Common myeloid progenitor, CD34-positive (primary cell): ENCODE results near the gene CHRNB2.

Experiments
- CTCF ChIA-PET: fragments of 350-600 bp; sonication (Branson Sonifier 250); formaldehyde crosslinking; loops from one replicate; lab custom pipeline; 2021; ENCODE audit warnings: antibody characterized with exemption; lab: Charles Lee
- POLR2A ChIA-PET: fragments of 350-600 bp; sonication (Branson Sonifier 250); formaldehyde crosslinking; loops from one replicate; lab custom pipeline; 2021; ENCODE audit warnings: antibody characterized with exemption; lab: Charles Lee
- DNase-seq, 3 donors: peaks; one replicate each; pipeline versions ENCODE4 v3.0.0 to v3.0.0-alpha.2; 2013
- H3K27ac ChIP-seq, 2 experiments: 1 replicate in 1 of 2; 2 replicates in 1 of 2; pipeline ENCODE4 v1.7.0; 2013; ENCODE audit warnings: inconsistent platforms in 2 of 2, low read length in 2 of 2, mild to moderate bottlenecking in 2 of 2, low read depth in 1 of 2, moderate library complexity in 1 of 2; ENCODE audit not compliant: severe bottlenecking in 2 of 2, insufficient read depth in 1 of 2, poor library complexity in 1 of 2
- H3K27me3 ChIP-seq, 5 experiments: replicated peaks in 2 of 5; 1 replicate in 3 of 5; 2 replicates in 2 of 5; pipeline versions ENCODE4 v1.6.1 to v1.7.0; 2013; ENCODE audit warnings: low read length in 4 of 5, mild to moderate bottlenecking in 2 of 5, moderate library complexity in 2 of 5, inconsistent platforms in 1 of 5; ENCODE audit not compliant: insufficient read depth in 5 of 5, control insufficient read depth in 4 of 5
- H3K36me3 ChIP-seq, 4 experiments: 1 replicate in 2 of 4; 2 replicates in 2 of 4; pipeline versions ENCODE4 v1.6.1 to v1.7.0; 2013; ENCODE audit warnings: low read length in 3 of 4, control low read depth in 1 of 4, mild to moderate bottlenecking in 1 of 4; ENCODE audit not compliant: control insufficient read depth in 4 of 4, insufficient read depth in 4 of 4
- H3K4me1 ChIP-seq, 4 experiments: 1 replicate in 3 of 4; 2 replicates in 1 of 4; pipeline versions ENCODE4 v1.6.1 to v1.7.1; 2013; ENCODE audit warnings: low read length in 3 of 4, mild to moderate bottlenecking in 3 of 4, control low read depth in 1 of 4, inconsistent platforms in 1 of 4, moderate library complexity in 1 of 4; ENCODE audit not compliant: control insufficient read depth in 4 of 4, insufficient read depth in 4 of 4; ENCODE audit errors: control extremely low read depth in 1 of 4
- H3K4me3 ChIP-seq, 7 experiments: 1 replicate in 4 of 7; 2 replicates in 3 of 7; pipeline versions ENCODE4 v1.5.1 to v1.7.0; 2013; ENCODE audit warnings: mild to moderate bottlenecking in 7 of 7, low read length in 6 of 7, moderate library complexity in 6 of 7, inconsistent platforms in 2 of 7, low read depth in 2 of 7, control low read depth in 1 of 7; ENCODE audit not compliant: insufficient read depth in 4 of 7, control insufficient read depth in 1 of 7; ENCODE audit errors: extremely low read depth in 1 of 7
- H3K9me3 ChIP-seq, 5 experiments: 1 replicate in 4 of 5; 2 replicates in 1 of 5; pipeline versions ENCODE4 v1.6.1 to v1.7.1; 2013; ENCODE audit warnings: low read length in 4 of 5, mild to moderate bottlenecking in 2 of 5, inconsistent platforms in 1 of 5, low read depth in 1 of 5, moderate library complexity in 1 of 5; ENCODE audit not compliant: control insufficient read depth in 4 of 5, insufficient read depth in 2 of 5; ENCODE audit errors: control extremely low read depth in 1 of 5
- WGBS: methylation state at CpG from one replicate; pipeline ENCODE4 v1.1.5; 2013; ENCODE audit not compliant: insufficient coverage; 5-methylcytosine and 5-hydroxymethylcytosine counted together

Gene CHRNB2

GRCh38 chr1:154616659-154617345 lies 49.2 kb downstream of the CHRNB2 start:
- ChIA-PET POLR2A (no interaction called here), CTCF (no interaction called here)
- Histone ChIP-seq H3K9me3 (no peaks in the 10 kb centered on the region), H3K27me3 (no peaks in the 10 kb centered on the region), H3K4me3 (no peak overlapping the region), H3K27ac (no peak overlapping the region), H3K4me1 (peaks cover 0 to 11% (median 6%) of the 10 kb centered on the region in 4 experiments), H3K36me3 (peaks cover 0 to 6% (median 2%) of the 10 kb centered on the region in 4 experiments)
- no peak for DNase-seq
- WGBS: 100% methylated on average over 4 of the region's 5 CpGs

DNA sequence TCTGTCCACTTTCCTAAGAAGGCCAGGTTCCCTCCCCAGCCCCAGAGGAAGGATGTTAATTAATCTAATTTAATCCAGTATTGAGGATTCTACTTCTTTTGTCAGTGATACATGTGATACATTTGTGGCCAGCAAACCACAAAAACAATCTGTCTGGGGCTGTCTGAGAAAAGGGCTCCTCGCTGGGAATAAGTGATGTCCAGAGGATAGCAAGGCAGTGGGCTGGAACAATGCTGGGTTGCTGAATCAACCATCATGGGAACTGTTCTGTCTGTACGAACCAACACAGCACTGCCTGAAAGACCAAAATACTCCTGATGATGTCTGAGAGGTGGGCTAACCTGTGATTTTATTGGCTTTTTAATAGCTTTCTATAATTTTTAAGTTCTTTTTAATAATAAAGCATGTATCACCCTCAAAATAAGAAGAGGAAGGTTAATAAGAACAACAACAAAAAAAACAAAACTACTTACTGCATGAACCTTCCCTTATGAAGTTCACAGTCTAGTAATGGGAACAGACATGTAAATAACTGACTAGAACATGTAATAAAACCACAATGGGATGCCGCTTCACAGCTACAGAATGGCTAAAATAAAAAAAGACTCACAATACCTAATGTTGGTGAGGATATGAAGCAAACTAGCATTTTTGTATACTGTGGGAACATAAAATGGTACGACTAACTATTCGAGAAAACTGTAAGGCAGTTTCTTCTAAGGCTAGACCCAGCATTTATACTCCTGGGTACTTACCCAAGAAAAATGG lies 51.8 kb downstream of the CHRNB2 start:
- Histone ChIP-seq H3K27me3 (no peaks in the 10 kb centered on the region), H3K27ac (no peak overlapping the region), H3K9me3 (no peaks in the 10 kb centered on the region), H3K36me3 (peaks cover 1 to 11% (median 3%) of the 10 kb centered on the region in 4 experiments), H3K4me3 (no peak overlapping the region), H3K4me1 (peaks cover 2 to 31% (median 15%) of the 10 kb centered on the region in 4 experiments)
- POLR2A ChIA-PET: no interaction called here
- 89% methylated on average over 4 of the region's 5 CpGs for WGBS
- no peak for DNase-seq
- CTCF ChIA-PET: interaction anchor here (1.3 kb wide), 1 partner anchor 50 kb away, joined by 3 read pairs; no protein-coding TSS in a partner anchor

- H3K27me3 ChIP-seq: no peaks in the 10 kb centered on the region
- no CpG with 5 or more reads among the region's 3 CpGs for WGBS
- H3K9me3 ChIP-seq: no peaks in the 10 kb centered on the region
- peaks cover 2 to 29% (median 15%) of the 10 kb centered on the region in 4 experiments for H3K4me1 ChIP-seq
- DNase-seq: no peak
- H3K4me3 ChIP-seq: no peak overlapping the region
- ChIA-PET POLR2A (no interaction called here), CTCF (interaction anchor here (0.8 to 1.3 kb wide), 3 partner anchors 10 to 49 kb away, joined by 3 to 4 read pairs (median 3); no protein-coding TSS in a partner anchor)
- H3K27ac ChIP-seq: no peak overlapping the region
- H3K36me3 ChIP-seq: peaks cover 1 to 11% (median 3%) of the 10 kb centered on the region in 4 experiments
Measured at GRCh38 chr1:154620751-154621150, 53.2 kb downstream of the CHRNB2 start.

- H3K9me3 ChIP-seq: no peaks in the 10 kb centered on the region
- peak in 1 of 3 donors; percentile 32 for DNase-seq
- H3K27ac ChIP-seq: peak overlapping the region in 1 of 2 experiments; percentile 17
- H3K27me3 ChIP-seq: no peaks in the 10 kb centered on the region
- ChIA-PET POLR2A (interaction anchor here (0.6 kb wide), 1 partner anchor 15 kb away, joined by 3 read pairs; no protein-coding TSS in a partner anchor), CTCF (interaction anchor here (3.5 kb wide), 1 partner anchor 12 kb away, joined by 15 read pairs; the partner anchor contains the start of gene ADAR)
- peaks cover 1 to 8% (median 3%) of the 10 kb centered on the region in 4 experiments for H3K36me3 ChIP-seq
- H3K4me3 ChIP-seq: no peak overlapping the region
- H3K4me1 ChIP-seq: peaks cover 7 to 39% (median 24%) of the 10 kb centered on the region in 4 experiments
- WGBS: 89% methylated on average over 4 of the region's 5 CpGs
Measured at GRCh38 chr1:154621875-154622274, 54.3 kb downstream of the CHRNB2 start.

DNA sequence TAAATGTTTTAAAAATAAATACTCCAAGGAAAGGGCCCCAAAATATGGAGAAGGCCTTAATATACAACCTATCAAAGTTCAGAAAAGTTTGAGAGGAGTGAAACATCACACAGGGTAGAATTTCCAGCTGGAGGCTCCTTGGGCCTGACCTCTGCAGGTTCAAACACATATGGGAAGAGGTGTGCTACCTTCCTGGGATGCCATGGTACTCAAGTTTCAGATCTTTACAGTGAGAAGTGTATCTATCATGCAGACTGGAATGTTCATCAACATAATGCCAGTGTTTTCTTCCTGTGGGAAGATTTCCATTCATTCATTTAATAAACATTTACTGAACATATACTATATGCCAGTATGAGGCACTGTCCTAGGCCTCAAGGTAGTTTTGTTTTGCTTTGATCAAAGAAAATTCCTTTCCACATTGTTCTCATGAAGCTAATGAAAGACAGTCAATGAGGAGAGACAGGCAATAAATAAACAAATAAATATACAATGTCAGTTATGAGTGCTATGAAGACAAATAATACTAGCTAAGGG lies 55.0 kb downstream of the CHRNB2 start:
- Histone ChIP-seq H3K9me3 (no peaks in the 10 kb centered on the region), H3K4me1 (peaks cover 8 to 43% (median 29%) of the 10 kb centered on the region in 4 experiments), H3K4me3 (no peak overlapping the region), H3K27ac (no peak overlapping the region), H3K36me3 (peaks cover 1 to 8% (median 3%) of the 10 kb centered on the region in 4 experiments), H3K27me3 (no peaks in the 10 kb centered on the region)
- DNase-seq: no peak
- CTCF ChIA-PET: interaction anchor here (3.5 kb wide), 1 partner anchor 13 kb away, joined by 15 read pairs; the partner anchor contains the start of gene ADAR
- POLR2A ChIA-PET: interaction anchor here (0.6 kb wide), 1 partner anchor 181 kb away, joined by 3 read pairs; no protein-coding TSS in a partner anchor

DNA sequence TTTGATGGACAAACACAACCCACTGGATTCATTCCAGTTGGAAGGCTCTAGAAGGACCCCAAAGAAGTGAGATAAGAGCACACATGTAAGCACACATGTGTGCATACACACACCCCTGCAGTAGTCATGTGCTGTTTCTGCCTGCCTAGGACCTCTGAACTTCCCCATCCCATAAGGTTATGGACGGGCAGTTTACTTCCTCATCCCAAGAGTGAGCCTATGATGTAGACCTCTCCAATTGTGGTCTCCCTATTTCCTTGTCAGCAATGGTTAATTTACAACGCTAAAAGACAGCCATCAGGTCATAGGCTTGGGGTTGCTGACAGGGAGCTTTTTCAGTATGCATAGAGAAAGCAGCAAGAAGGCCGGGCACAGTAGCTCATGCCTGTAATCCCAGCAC lies 55.8 kb downstream of the CHRNB2 start:
- Histone ChIP-seq H3K4me1 (peaks cover 8 to 44% (median 31%) of the 10 kb centered on the region in 4 experiments), H3K27ac (no peak overlapping the region), H3K36me3 (peaks cover 1 to 6% (median 3%) of the 10 kb centered on the region in 4 experiments), H3K4me3 (no peak overlapping the region), H3K27me3 (no peaks in the 10 kb centered on the region), H3K9me3 (no peaks in the 10 kb centered on the region)
- POLR2A ChIA-PET: interaction anchor here (0.5 kb wide), 1 partner anchor 67 kb away, joined by 4 read pairs; no protein-coding TSS in a partner anchor
- WGBS: 10% methylated on average over 2 of the region's 3 CpGs
- CTCF ChIA-PET: interaction anchor here (2.3 to 3.5 kb wide), 2 partner anchors 14 to 18 kb away, joined by 10 to 15 read pairs; partner anchors contain the start of gene ADAR
- peak in 2 of 3 donors; percentile 43 to 55 for DNase-seq
